ENCODE data around the gene MPP4.
"Not testable (repeated sequence)": the region's sequence is repeated elsewhere in the genome, so short reads cannot be mapped to it uniquely, and the experiment has no call there.

The MPP4 gene

DNA sequence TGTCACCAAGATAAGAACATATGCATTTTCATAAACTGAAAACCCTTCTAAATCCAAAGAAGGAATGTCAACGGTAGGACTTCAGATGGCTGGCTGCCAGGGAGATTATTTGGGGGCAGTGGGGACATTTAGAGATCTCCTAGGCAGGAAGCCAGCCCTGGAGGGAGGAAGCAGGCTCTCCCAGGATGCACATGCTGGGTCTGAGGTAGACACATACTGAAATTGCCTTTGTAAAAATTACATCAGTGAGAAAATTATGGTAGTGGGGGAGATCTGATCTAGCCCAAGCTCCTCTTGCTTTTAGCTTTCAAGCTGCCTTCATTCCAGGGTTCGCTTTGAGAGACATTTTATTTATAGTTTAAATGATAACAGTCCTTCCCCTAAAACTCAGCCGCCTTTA lies 24.1 kb downstream of the MPP4 start:
- no peak for DNase-seq (ENCODE audit: low read depth, low spot score)

DNA sequence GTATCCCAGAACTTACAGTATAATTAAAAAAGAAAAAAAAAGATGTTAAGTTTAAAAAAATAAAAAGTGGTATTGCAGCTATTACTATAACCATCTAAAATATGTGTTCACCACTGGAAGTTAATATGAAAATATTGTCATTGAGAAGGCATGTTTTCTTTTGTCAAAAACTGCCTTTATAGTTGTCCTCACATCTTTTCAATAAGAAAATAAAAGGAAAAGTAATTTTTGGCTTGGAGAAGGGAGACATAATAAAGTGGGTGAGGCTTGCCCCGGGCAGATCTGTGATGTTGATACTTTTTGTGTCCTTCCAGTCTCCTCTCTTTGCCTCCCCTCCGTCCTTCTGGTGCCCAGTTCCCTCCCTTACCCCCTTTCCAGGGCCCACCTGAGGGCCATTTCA lies 24.9 kb downstream of the MPP4 start:
- H3K27ac ChIP-seq: no peak overlapping the region
- DNase-seq (ENCODE audit: low read depth, low spot score): no peak

More for the DNA sequence above, 24.1 kb downstream of the MPP4 start:
- no peak overlapping the region for H3K27ac ChIP-seq

DNA sequence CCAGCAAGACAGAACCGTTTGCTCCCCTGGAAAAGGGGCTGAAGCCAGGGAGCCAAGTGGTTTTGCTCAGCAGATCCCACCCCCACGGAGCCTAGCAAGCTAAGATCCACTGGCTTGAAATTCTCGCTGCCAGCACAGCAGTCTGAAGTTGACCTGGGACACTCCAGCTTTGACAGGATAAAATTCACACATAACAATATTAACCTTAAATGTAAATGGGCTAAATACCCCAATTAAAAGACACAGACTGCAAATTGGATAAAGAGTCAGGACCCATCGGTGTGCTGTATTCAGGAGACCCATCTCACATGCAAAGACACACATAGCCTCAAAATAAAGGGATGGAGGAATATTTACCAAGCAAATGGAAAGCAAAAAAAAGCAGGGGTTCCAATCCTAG lies 27.2 kb downstream of the MPP4 start:
- H3K27ac ChIP-seq; DNase-seq (ENCODE audit: low read depth, low spot score): not testable (repeated sequence)

DNA sequence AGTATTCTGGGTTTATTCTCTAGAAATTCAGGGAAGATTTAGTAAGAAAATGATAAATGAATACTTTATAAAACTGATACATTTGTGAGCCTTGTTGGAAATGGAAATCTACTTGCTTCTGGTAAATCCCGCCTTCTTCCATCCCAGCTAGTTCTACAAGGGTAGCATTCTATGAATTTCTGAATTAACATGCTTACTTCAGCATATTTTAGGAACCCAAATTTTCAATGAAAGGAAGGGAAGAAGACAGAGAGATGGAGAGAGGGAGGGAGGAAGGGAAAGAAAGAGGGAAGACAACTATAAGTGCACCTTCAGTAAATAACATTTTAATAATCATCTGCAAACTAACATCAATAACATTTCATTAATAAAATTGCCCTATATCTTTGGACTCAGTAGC lies 28.6 kb downstream of the MPP4 start:
- DNase-seq (ENCODE audit: low read depth, low spot score): no peak

DNA sequence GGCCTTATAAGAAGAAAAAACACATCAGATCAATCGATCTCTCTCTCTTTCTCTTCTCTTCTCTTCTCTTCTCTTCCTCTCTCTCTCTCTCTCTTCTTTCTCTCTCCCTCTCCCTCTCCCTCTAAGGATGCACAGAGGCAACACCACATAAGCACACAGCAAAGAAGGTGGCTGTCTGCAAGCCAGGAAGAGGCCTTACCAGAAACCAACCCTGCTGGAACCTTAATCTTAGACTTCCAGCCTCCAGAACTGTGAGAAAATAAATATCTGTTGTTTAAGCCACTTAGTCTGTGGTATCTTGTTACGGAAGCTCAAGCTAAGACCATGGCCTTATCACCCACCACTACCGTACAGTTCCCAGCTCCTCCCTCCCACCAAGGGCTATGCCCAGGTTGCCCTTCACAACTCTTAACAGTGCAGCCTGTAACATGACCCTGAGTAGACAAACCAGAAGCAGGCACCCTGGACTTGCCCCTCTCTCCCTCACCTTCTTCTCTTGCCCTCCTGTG lies 30.0 kb downstream of the MPP4 start:
- DNase-seq (ENCODE audit: low read depth, low spot score): no peak
- H3K27ac ChIP-seq: no peak overlapping the region

More for the DNA sequence above, 28.6 kb downstream of the MPP4 start:
- H3K27ac ChIP-seq: no peak overlapping the region

DNA sequence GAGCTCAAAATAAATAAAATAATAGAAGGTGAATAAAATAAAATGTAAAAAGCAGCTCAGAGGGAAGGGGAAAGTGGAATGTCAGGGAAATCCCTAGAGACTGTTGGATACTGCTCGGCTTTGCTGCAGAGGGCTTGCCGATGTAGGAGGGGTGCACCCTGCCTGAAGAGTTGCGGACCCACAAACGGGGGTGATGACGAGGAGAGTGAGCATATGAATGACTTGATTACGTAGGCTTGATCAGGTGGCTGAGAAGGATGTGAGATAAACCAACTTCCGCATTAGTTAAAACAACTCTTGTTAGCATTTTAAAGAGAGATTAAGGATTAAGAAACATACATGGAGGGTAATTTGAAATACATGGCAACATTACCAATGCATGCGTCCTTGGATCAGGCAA lies 34.1 kb downstream of the MPP4 start:
- no peak overlapping the region for H3K27ac ChIP-seq
- no peak for DNase-seq (ENCODE audit: low read depth, low spot score)

DNA sequence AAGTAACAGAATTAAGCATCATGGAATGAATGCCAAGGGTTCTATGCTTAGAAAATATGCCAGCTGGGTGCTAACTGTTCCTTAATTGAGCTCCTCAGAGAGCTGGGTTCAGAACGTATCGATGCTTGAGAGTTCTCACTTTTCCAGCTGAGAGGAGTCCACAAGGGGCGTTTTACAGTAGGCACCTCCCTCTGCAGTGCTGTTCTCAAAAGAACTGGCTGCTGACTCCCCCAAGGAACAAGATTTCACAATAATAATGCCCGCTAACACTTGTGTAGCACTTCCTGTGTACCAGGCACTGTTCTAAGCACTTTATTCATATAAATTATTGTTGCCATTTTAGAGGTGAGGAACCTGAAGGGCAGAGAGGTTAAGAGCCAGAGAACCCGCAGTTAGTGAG lies 37.1 kb downstream of the MPP4 start:
- DNase-seq (ENCODE audit: low read depth, low spot score): no peak
- no peak overlapping the region for H3K27ac ChIP-seq

DNA sequence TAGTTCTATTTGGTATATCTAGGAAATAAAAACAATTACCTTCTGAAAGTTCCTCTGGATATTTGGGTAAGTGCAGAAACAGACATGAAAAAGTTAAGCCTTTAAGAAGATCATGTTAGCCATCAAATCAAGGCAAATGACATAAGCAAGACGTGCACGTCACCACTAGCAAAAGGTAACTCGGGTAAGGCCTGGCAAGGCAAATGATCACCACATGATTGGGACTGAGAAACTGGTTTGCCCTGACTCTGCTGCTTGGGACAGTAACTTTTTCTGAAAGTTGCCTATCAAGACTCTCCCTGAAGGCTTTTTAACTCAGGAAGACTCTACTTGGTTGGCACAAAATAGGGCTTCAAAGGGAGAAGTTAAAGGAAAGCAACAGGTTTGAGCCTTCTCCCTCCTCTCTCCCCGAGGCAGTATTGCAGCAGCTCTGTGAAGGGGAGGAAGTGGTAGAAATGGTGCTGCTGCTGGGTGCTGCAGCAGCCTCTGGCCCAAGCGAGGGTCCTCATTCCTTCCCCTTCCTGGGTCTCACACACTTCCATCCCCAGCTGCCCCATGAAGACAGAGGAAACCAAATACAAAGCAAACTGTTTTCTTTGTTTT lies 38.0 kb downstream of the MPP4 start:
- DNase-seq (ENCODE audit: low read depth, low spot score): no peak
- H3K27ac ChIP-seq: no peak overlapping the region

DNA sequence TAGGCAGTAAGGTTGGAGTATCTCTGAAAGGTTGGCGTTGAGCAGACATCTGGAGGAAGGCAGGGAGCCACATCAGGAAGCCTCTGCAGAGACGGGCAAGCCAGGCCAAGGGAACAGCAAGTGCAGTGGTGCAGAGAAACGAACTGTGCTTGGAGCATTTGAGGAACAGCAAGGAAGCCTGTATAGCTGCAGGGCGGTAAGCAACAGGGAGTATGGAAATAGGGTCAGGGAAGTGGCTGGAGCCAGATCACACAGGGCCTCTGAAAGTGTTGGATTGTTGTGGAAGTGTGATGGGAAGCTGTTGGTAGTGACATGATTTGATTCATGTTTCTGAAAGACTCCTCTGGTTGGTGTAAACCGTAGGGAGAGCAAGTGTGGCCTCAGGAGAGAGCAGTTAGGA lies 41.7 kb downstream of the MPP4 start:
- H3K27ac ChIP-seq: no peak overlapping the region
- DNase-seq (ENCODE audit: low read depth, low spot score): no peak

DNA sequence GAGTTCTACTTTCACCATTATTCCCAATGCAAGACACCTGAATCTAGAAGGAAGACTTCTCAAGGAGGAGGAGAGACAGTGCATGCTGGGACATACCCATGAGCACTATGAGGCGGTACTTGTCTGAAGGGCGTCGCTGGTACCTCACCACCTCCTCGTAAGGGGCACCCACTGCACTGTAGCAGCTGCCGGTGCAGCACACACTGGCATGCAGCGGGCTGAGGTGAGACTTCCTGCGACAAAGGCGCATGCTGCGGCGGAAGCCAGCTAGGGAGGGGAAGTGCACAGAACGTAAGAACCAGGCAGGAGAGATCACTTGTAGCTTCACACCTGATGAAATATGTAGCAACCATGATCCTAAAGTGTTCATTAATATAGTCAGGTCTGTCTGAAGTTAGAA lies 42.3 kb downstream of the MPP4 start:
- no peak for DNase-seq (ENCODE audit: low read depth, low spot score)
- H3K27ac ChIP-seq: no peak overlapping the region

DNA sequence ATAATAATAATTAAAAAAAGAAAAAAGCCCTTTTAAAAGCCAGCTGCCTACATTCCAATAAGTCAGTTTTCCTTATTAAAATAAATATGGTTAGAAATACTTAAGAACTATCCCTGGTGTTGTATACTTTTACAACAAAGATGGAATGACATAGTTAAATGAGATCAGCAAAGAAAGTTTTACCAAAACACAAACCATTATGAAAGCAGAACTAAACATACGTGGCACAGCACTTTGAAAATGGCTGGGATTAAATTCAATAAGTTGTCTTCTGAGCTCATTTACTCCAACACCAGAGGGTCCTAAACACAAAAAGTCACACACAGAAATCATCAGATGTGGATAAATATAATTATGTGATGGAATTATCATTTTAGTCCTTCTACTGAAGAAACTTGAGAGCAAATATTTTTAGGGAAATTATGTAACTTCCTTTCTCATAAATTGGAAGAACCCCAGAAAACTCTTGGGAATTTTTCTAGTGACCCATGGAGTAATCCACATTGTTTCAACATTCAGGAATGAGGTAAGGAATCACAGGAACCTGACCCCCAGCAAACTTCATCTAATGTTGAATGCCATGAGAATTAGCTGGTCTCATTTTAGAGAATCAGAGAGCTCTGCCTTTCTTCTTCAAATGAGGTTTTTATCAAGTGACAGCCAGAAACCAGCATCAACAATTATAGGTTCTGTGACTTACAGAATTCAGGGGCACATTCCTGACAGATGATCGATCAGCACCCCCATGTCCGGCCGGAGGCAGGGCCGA lies 43.6 kb downstream of the MPP4 start:
- no peak for DNase-seq (ENCODE audit: low read depth, low spot score)

DNA sequence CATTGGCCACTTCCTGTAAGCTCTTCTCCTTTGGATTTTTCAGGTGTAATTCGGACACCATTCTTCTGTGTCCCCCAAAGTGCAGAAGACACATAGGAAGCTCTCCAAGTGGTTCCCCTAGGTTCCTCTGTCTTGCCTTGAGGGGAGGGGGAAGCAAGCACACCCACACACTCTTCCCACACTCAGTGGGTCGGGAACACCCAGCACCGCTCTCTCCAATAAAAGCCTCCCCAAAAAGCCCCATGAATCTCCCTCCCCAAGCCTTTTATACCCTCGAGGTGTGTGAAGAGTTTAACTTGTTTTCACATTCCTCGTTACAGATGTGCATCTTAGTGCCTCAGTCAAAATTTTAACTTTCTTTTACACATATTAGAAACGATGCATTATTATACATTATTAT lies 45.2 kb downstream of the MPP4 start:
- no peak overlapping the region for H3K27ac ChIP-seq
- no peak for DNase-seq (ENCODE audit: low read depth, low spot score)

More for the DNA sequence above, 43.6 kb downstream of the MPP4 start:
- H3K27ac ChIP-seq: no peak overlapping the region

DNA sequence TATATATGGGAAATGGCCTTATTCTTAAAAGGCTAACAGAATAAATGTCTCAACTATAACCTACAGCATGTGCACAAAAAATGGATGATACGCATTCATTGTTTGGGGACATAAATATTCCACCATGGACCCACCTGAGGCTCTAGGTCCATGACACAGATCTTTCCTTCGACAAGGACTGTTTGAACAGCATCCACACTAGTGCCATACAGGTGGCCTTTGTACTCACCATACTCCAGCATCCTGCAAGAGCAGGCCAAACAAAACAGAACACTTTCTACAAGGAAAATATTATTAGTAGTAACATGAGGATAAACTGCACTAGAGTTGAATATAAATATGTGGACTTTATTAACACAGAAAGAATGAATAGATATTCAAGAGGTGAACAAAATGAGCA lies 49.0 kb downstream of the MPP4 start:
- no peak for DNase-seq (ENCODE audit: low read depth, low spot score)
- H3K27ac ChIP-seq: no peak overlapping the region

DNA sequence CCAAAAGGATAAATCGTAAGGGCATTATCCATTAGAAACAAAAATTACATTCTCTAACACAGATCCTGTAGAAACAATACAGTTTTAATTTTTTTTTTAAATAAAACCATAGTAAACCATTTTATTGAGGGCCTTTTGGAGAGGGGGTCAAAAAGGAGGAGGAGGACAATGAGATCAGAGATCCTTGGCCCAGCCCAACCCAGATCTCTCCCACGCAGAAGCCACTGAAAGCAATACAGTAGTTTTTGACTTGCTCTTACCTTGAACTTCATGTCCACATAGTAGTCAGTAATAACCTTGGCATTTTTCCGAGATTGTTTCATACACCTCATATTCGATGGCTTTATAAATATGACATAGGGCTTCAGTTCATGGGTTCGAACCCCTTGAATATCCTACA lies 51.0 kb downstream of the MPP4 start:
- no peak for DNase-seq (ENCODE audit: low read depth, low spot score)
- H3K27ac ChIP-seq: no peak overlapping the region

DNA sequence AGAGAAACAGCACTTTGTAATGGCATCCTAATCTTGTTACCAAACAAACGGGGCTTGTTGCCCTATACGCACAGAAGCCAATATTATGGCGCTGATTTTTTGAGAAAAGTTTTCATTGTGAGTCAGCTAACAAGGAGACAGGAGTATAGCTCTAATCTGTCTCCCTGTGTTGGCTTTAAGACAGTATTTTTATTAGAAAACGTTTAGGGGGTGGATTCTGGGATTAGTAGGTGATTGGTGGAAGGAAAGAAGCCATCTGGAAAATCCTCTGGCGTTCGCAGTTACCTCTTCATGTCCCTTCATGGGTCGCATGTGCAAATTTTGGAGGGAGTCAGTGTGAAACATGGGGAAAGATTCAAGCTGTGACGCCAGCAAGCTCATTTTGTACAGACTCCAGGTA lies 54.4 kb downstream of the MPP4 start:
- H3K27ac ChIP-seq: peak overlapping the region; percentile 76
- no peak for DNase-seq (ENCODE audit: low read depth, low spot score)

DNA sequence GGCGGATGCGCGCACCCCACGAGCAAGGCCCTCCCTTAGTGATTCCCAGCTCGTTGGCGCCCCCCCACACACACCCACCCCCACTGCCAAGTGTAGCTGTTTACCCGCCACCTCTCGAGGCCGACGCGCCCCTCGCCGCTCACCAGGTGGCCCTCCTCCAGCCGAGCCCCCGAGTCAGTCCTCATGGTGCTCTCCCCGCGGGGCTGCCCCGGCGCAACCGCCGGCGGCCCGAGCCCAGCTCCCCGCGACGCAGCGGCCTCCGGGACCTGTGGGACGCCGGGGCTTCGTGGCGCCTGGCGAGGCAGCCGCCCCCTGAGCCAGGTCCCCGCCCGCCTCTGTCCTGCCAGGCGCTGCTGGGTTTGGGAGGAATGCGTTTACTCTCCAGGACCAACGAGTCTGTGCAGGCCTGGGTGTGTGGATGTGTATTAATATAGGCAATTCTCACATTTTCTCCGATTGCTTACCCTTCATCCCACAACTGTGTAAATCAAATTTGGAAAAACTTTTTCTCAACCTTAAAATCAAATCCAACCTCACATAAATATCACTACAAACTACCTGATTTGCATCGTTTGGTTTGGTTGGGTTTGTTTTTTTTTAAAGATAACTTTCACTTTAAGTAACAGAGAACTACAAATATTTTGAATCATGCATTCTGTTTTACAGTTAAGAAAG lies 55.1 kb downstream of the MPP4 start, which contains the start of gene TMEM237:
Gene TMEM237 (minus strand): TSS at position 288 of the 675 bp plus-strand sequence. CDS start 103 bp downstream, at position 185.
- no peak for DNase-seq (ENCODE audit: low read depth, low spot score)
- H3K27ac ChIP-seq: peak within 1 kb of the TSS; percentile 76

DNA sequence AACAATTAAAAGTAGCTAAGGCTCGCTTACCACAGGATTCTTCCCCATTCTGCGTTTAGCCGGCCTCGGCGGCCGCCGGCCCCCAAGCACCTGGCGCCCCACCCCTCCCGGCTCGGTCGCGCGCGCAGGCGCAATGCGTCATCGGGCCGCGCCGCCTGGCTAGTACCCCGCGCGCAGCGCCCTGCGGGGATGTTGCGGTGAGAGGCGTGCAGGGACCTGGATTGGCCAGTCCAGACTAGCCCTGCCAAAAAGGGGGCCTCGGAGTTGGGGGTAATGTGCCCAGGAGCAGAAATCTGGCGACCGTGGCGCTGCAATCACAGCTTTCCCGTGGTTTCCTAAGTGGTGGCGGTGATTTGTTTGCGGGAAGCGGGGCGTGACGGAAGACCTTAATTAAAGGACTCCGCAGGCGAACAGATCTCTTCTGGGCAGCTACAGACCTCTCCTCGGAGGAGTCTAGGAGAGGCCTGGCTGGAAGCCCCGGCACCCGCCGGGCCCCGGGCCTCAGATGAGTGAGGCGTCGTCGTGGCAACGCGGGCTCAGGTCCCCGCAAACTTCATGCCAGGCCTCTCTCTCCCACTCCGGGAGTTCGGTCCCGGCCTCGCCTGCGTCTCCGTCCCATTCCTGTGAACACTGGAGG lies 55.7 kb downstream of the MPP4 start:
- peak; percentile 26 for DNase-seq (ENCODE audit: low read depth, low spot score)
- H3K27ac ChIP-seq: peak overlapping the region; percentile 76

DNA sequence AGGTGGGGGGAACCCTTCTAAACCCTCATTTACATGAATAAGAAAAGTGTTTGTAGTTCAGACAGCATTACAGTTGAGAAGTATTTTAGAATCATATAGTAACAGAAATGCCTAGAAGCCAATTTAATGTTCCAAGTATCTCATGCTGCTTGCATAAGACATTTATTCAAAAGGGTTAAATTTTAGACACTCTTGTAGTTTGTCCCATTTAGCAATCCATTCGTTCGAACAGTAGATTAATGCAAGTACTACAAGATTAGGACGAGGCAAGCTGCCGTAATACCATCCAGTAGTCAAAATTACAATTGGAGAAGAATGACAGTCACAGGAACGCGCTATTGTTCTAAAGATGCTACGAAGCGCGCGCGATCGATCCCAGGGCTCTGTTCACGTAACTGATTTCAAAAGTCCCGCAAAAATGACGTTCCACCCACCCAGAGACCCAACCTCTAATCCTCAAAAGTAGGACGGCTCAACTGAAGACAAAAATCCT lies 56.3 kb downstream of the MPP4 start:
- no peak for DNase-seq (ENCODE audit: low read depth, low spot score)
- H3K27ac ChIP-seq: peak overlapping the region; percentile 76

DNA sequence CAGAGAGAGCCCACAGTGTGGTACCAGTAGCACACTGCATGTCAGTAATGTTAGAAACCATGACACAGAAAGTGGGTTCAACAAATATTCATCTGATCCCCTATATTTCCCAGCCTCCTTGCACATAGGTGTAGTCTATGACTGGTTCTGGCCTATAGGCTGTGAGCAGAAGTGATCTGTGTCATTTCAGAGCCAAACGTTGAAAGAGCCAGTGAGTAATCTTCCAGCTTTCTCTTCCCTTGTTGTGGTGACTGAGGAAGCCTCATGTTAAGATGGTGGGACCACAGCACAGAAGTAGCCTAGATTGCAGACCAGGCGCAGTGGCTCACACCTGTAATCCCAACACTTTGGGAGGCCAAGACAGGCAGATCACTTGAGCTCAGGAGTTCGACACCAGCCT lies 59.2 kb downstream of the MPP4 start:
- no peak overlapping the region for H3K27ac ChIP-seq
- DNase-seq (ENCODE audit: low read depth, low spot score): no peak

DNA sequence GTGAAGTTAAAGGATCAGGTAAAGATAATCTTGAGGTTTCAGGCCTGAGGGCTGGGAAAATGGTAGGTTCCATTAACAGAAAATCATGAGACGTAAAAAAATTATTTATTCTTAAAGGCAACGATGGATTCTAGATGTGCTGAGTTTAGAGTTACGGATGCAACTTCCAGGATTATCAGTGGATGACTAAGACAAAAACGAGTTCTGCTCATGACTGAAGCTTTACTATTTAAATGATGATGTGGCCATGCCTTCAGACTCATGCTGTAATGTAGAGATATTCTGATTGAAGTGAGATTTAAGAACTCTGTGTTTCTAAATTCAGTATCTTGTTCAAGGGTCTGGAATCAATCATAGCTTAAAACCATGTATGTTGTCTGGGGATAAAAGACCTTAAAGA lies 60.1 kb downstream of the MPP4 start:
- H3K27ac ChIP-seq: no peak overlapping the region
- DNase-seq (ENCODE audit: low read depth, low spot score): no peak
